ENCODE data around the gene BCKDHB.

DNA sequence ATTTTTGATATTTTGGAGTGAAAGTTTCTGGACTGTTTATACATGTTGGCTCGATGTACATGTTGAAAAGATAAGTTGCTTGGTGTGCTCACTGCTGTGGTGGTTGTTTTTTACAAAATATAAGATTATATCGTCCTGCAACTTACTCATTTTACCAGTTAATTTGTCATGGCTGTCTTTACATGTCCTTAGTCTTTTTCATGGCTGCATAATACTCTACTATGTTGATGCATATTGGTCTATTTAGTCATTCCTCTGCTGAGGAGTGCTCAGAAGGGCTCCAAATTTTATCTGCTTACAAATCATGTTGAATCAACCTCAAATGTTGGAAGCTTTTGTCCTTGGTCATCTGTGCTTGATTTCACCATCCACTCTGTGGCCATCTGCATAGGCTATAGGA lies 164.6 kb downstream of the BCKDHB start:
- TF ChIP-seq, protein P1, sequence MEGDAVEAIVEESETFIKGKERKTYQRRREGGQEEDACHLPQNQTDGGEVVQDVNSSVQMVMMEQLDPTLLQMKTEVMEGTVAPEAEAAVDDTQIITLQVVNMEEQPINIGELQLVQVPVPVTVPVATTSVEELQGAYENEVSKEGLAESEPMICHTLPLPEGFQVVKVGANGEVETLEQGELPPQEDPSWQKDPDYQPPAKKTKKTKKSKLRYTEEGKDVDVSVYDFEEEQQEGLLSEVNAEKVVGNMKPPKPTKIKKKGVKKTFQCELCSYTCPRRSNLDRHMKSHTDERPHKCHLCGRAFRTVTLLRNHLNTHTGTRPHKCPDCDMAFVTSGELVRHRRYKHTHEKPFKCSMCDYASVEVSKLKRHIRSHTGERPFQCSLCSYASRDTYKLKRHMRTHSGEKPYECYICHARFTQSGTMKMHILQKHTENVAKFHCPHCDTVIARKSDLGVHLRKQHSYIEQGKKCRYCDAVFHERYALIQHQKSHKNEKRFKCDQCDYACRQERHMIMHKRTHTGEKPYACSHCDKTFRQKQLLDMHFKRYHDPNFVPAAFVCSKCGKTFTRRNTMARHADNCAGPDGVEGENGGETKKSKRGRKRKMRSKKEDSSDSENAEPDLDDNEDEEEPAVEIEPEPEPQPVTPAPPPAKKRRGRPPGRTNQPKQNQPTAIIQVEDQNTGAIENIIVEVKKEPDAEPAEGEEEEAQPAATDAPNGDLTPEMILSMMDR (optimal IDR thresholded peaks at IDR 0.05 in 1 of 3, IDR thresholded peaks at IDR 0.05 in 1 of 3, conservative IDR thresholded peaks at IDR 0.05 in 1 of 3; ENCODE audit: extremely low read depth in 1 of 3, insufficient read depth in 2 of 3, low read length in 3 of 3), result no peak
- no peak for TF ChIP-seq EZH2 (IDR thresholded peaks at IDR 0.05; ENCODE audit: low read length)
